Stomach (tissue), 4 donors: ENCODE results near the gene ZNF594.

Experiments
- EP300 ChIP-seq: sonication (generic); formaldehyde crosslinking; IDR thresholded peaks from one replicate; pipeline ENCODE4 v1.6.1; 2017; ENCODE audit warnings: antibody characterized with exemption
- POLR2AphosphoS5 ChIP-seq, 3 donors: sonication (generic); formaldehyde crosslinking; IDR thresholded peaks; one replicate each; pipeline ENCODE4 v1.6.1; 2016; ENCODE audit warnings: antibody characterized with exemption in 3 of 3
- TF ChIP-seq, protein P1 (sequence below), 7 experiments: fragments of 450-650 bp in 4 of 7; fragments of 200-600 bp in 3 of 7; sonication (generic) in 3 of 7; IDR thresholded peaks; one replicate each; pipeline ENCODE4 v1.5.1; 2016 to 2019; ENCODE audit warnings: antibody characterized with exemption in 7 of 7, control low read depth in 2 of 7, mild to moderate bottlenecking in 1 of 7

DNA sequence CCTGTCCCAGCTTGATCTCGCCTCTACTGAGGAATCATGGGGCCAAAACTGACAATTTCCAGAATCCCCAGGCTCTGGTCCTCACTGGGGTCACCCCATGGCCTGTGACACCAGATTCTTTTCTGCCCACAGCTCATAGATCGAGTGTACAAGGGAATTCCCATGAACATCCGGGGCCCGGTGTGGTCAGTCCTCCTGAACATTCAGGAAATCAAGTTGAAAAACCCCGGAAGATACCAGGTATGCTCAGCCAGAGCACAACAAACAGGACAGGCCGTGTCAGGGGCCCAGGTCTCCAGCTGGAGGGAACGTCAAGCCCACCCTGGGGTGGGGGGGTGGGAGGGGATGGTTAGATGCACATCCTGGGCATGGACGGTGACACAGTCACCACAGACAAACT is 58.4 kb downstream of the ZNF594 start:
- TF ChIP-seq, protein P1, sequence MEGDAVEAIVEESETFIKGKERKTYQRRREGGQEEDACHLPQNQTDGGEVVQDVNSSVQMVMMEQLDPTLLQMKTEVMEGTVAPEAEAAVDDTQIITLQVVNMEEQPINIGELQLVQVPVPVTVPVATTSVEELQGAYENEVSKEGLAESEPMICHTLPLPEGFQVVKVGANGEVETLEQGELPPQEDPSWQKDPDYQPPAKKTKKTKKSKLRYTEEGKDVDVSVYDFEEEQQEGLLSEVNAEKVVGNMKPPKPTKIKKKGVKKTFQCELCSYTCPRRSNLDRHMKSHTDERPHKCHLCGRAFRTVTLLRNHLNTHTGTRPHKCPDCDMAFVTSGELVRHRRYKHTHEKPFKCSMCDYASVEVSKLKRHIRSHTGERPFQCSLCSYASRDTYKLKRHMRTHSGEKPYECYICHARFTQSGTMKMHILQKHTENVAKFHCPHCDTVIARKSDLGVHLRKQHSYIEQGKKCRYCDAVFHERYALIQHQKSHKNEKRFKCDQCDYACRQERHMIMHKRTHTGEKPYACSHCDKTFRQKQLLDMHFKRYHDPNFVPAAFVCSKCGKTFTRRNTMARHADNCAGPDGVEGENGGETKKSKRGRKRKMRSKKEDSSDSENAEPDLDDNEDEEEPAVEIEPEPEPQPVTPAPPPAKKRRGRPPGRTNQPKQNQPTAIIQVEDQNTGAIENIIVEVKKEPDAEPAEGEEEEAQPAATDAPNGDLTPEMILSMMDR (IDR thresholded peaks at IDR 0.05) = no peak
- TF ChIP-seq EP300 (no peak), POLR2AphosphoS5 (IDR thresholded peaks at IDR 0.05) (no peak)
